C4-2B (cell line): ENCODE results near the gene EDNRB.

Experiments used
- H3K27ac ChIP-seq: fragments of 450-650 bp; 2 replicates; pipeline ENCODE4 v1.5.1; 2017
- CTCF ChIP-seq: fragments of 450-650 bp; conservative IDR thresholded peaks from 2 replicates; pipeline ENCODE4 v1.5.1; 2017; ENCODE audit warnings: mild to moderate bottlenecking
- ZFX ChIP-seq: fragments of 450-650 bp; IDR thresholded peaks from 2 replicates; pipeline ENCODE4 v1.6.1; 2017

The EDNRB gene

GRCh38 chr13:77866971-77867370, 51.7 kb downstream of the EDNRB start:
- no peak overlapping the region for H3K27ac ChIP-seq
- TF ChIP-seq ZFX (no peak), CTCF (no peak)

GRCh38 chr13:77865622-77866021, 53.0 kb downstream of the EDNRB start:
- TF ChIP-seq CTCF = no peak
- H3K27ac ChIP-seq = no peak overlapping the region

DNA sequence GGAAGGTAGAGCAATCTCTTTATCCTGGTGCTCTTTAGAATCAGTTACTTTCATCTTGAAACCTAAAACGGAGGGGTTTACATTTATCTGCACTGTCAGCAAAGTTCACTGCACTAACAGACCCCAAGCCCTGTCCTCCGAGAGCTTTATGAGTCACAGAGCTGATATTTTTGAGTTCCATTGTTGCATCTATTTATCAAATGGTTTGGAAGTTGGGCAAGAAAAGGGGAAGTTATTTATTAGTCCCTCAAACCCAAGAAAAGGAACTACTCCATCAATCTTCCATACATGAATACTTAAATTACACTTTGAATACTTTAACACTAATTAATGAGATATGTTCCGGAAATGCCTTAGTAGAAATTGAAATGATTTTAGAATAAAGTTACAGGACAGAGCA, 55.5 kb downstream of the EDNRB start:
- H3K27ac ChIP-seq = no peak overlapping the region

DNA sequence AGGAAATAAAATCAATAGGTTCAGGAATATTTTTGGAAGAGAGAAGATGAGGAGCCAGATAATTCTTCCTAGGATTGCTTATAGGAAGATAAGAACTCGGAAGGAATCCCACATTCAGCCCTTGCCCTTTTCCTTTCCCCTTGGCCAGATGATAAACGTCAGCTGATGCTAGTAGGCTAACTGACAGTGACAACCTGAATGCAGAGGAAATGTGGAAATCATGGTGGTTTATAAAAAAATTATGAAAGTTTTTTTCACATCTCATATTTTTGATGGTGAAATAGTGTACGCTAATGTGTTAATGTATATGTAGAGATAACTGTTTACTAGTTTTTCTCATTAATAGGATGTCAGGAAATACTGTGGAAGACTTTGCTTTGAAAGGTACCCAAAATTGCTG, 56.9 kb downstream of the EDNRB start:
- TF ChIP-seq ZFX (no peak), CTCF (no peak)

More for the DNA sequence above, 55.5 kb downstream of the EDNRB start:
- TF ChIP-seq ZFX (no peak), CTCF (no peak)

GRCh38 chr13:77860507-77860981, 58.1 kb downstream of the EDNRB start:
- no peak overlapping the region for H3K27ac ChIP-seq
- TF ChIP-seq CTCF (no peak), ZFX (no peak)

More for the DNA sequence above, 56.9 kb downstream of the EDNRB start:
- no peak overlapping the region for H3K27ac ChIP-seq

DNA sequence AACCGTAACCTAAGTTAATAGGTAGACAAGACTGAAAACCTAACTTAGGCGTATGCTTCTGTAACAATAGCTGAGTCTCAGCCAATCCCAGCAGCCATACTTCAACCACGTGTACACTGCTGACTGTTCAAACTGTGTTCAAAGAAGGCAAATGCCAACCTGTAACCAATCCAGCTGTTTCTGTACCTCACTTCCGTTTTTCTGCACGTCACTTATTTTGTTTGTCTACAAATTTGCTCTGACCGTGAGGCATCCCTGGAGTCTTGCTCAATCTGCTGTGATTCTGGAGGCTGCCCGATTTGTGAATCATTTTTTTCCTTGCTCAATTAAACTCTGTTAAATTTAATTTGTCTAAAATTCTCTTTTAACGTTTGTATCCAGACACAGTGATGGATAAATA, 59.2 kb downstream of the EDNRB start:
- H3K27ac ChIP-seq = no peak overlapping the region
- TF ChIP-seq CTCF (no peak), ZFX (no peak)

DNA sequence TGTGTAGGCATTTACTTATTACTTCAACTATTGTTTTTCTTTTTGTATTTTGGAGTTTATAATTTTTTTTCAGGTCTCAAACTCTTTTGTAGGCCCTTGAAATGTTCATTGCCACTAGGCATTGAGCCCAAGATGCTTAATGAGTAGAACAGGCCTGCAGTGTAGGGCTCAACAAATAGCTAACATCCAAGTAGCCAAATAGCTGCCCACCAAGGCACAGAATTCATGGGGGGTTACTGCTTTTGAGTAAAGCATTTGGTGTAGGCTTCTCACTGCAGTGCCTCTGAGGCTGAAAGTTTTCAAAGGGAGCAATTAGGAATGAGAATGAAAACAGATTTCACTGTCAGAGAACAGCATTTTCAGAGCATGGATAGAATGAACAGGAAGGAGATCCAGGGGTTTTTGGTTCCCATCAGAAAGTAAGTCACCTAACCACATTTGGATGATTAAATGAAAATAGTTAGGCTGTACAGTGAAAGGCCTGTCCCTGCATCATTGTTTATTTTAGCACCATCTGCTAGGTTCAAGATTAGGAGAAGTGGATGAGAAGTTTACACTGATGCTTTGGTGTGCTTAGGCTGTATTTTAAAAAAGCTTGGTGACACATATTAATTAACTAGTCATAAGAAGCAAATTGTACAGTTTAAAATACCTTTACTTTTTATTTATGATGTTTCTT, 61.0 kb downstream of the EDNRB start:
- TF ChIP-seq ZFX (no peak), CTCF (no peak)
- H3K27ac ChIP-seq = no peak overlapping the region
